PC-9 (cell line): ENCODE data around the gene DYSF. TPM values are rescaled to one million over a fixed set of nuclear protein-coding genes. Genes with fewer than 3 reads are reported as not detected.

Experiments
- BruUV-seq: library from RNA; stranded (reverse); fragments of 400-500 nt; replicated peaks from 2 replicates; lab custom pipeline; 2021; lab: Mats Ljungman, UMichigan
- CTCF ChIA-PET: fragments of 300-600 bp; sonication (Branson Sonifier 250); formaldehyde crosslinking; loops from one replicate; lab custom pipeline; 2022; ENCODE audit warnings: antibody characterized with exemption; lab: Charles Lee
- POLR2A ChIA-PET: fragments of 300-600 bp; sonication (Branson Sonifier 250); formaldehyde crosslinking; loops from one replicate; lab custom pipeline; 2022; ENCODE audit warnings: antibody characterized with exemption; ENCODE audit not compliant: unreplicated experiment; lab: Charles Lee
- DNase-seq, 2 experiments: peaks; one replicate each; pipeline versions ENCODE4 v3.0.0 to v3.0.0-alpha.2; 2015 to 2022; ENCODE audit warnings: mixed read lengths in 1 of 2
- H2AFZ ChIP-seq: fragments of 200-600 bp; sonication (generic); 2 replicates; pipeline ENCODE4 v1.8.1; 2017; ENCODE audit warnings: antibody characterized with exemption
- H3F3A ChIP-seq: fragments of 200-600 bp; sonication (generic); 2 replicates; pipeline ENCODE4 v1.8.1; 2017; ENCODE audit warnings: antibody characterized with exemption, mild to moderate bottlenecking, low read depth; ENCODE audit not compliant: insufficient read depth
- H3K27ac ChIP-seq: fragments of 200-600 bp; sonication (generic); 2 replicates; pipeline ENCODE4 v1.6.1; 2016; ENCODE audit warnings: mixed run types
- H3K27me3 ChIP-seq: fragments of 200-600 bp; sonication (generic); 2 replicates; pipeline ENCODE4 v1.6.1; 2016; ENCODE audit warnings: low read depth, mixed run types; ENCODE audit not compliant: insufficient read depth
- H3K36me3 ChIP-seq: fragments of 200-600 bp; sonication (generic); 2 replicates; pipeline ENCODE4 v1.6.1; 2016; ENCODE audit warnings: low read depth, mixed run types
- H3K4me1 ChIP-seq: fragments of 200-600 bp; sonication (generic); replicated peaks from 2 replicates; pipeline ENCODE4 v1.6.1; 2016; ENCODE audit warnings: mixed run types; ENCODE audit not compliant: insufficient read depth
- H3K4me2 ChIP-seq: fragments of 200-600 bp; sonication (generic); 2 replicates; pipeline ENCODE4 v1.6.1; 2017; ENCODE audit warnings: mixed run types
- H3K4me3 ChIP-seq: fragments of 200-600 bp; sonication (generic); 2 replicates; pipeline ENCODE4 v1.6.1; 2016; ENCODE audit warnings: mixed run types
- H3K79me2 ChIP-seq: fragments of 200-600 bp; sonication (generic); 2 replicates; pipeline ENCODE4 v1.6.1; 2017; ENCODE audit warnings: low read depth, mixed run types
- H3K9me2 ChIP-seq: fragments of 200-600 bp; sonication (generic); 2 replicates; pipeline ENCODE4 v1.8.1; 2017; ENCODE audit warnings: mild to moderate bottlenecking; ENCODE audit not compliant: insufficient read depth
- H3K9me3 ChIP-seq: fragments of 200-600 bp; sonication (generic); 2 replicates; pipeline ENCODE4 v1.8.1; 2016; ENCODE audit warnings: low read depth; ENCODE audit not compliant: insufficient read depth
- H4K20me1 ChIP-seq: fragments of 200-600 bp; sonication (generic); 2 replicates; pipeline ENCODE4 v1.8.1; 2017; ENCODE audit not compliant: insufficient read depth
- CTCF ChIP-seq: fragments of 200-600 bp; sonication (generic); conservative IDR thresholded peaks from 2 replicates; pipeline ENCODE4 v1.6.1; 2017; ENCODE audit warnings: mixed run types, antibody characterized with exemption, mild to moderate bottlenecking, moderate library complexity
- EZH2 ChIP-seq: fragments of 200-600 bp; sonication (generic); IDR thresholded peaks from 2 replicates; pipeline ENCODE4 v1.8.0; 2017; ENCODE audit warnings: antibody characterized with exemption, low read depth
- intact Hi-C: fragments of 100-400 bp; cut with micrococcal nuclease; formaldehyde crosslinking; loops from one replicate; pipeline ENCODE4 v1.10.0; 2022; ENCODE audit not compliant: unreplicated experiment
- total RNA-seq: library from RNA; stranded (reverse); gene quantifications from 2 replicates; pipeline ENCODE4 v1.2.3, GENCODE V29; 2021

DYSF gene
- total RNA-seq, 1 experiment from 2014 or later, result 12.2 TPM

- no peaks in the 10 kb centered on the region for H3K36me3 ChIP-seq
- H2AFZ ChIP-seq, result no peak overlapping the region
- intact Hi-C loops, result no loop called here
- no peak overlapping the region for H3K4me2 ChIP-seq
- no peak for DNase-seq
- no peaks in the 10 kb centered on the region for H3K9me3 ChIP-seq
- no peaks in the 10 kb centered on the region for H3K27me3 ChIP-seq
- H3K4me3 ChIP-seq, result no peak overlapping the region
- no peaks in the 10 kb centered on the region for H4K20me1 ChIP-seq
- no peaks in the 10 kb centered on the region for H3K79me2 ChIP-seq
- H3F3A ChIP-seq, result 0 out of 2 replicates have a peak, but pooled peaks cover 1% of the 10 kb centered on the region
- POLR2A ChIA-PET, result no interaction called here
- no TSS peak for BruUV-seq
- no peak overlapping the region for H3K27ac ChIP-seq
- TF ChIP-seq CTCF, result no peak
- no peak for TF ChIP-seq EZH2
- CTCF ChIA-PET, result interaction anchor here (1.1 kb wide), 1 partner anchor 205 kb away, joined by 5 read pairs; no protein-coding TSS in a partner anchor
- H3K4me1 ChIP-seq, result peaks cover 18% of the 10 kb centered on the region
- H3K9me2 ChIP-seq, result no peaks in the 10 kb centered on the region
Measured at GRCh38 chr2:71504611-71505010, 51.2 kb downstream of the DYSF start.

GRCh38 chr2:71505086-71505769, 51.9 kb downstream of the DYSF start:
- no peak for DNase-seq
- no peaks in the 10 kb centered on the region for H3K27me3 ChIP-seq
- no peak for TF ChIP-seq CTCF
- TF ChIP-seq EZH2, result no peak
- H3K9me2 ChIP-seq, result no peaks in the 10 kb centered on the region
- H2AFZ ChIP-seq, result no peak overlapping the region
- 0 out of 2 replicates have a peak, but pooled peaks cover 14% of the 10 kb centered on the region for H3K4me1 ChIP-seq
- H3K79me2 ChIP-seq, result no peaks in the 10 kb centered on the region
- H3K9me3 ChIP-seq, result no peaks in the 10 kb centered on the region
- no peaks in the 10 kb centered on the region for H3F3A ChIP-seq
- intact Hi-C loops, result no loop called here
- POLR2A ChIA-PET, result no interaction called here
- BruUV-seq, result no TSS peak
- H3K4me2 ChIP-seq, result no peak overlapping the region
- H3K4me3 ChIP-seq, result no peak overlapping the region
- CTCF ChIA-PET, result interaction anchor here (0.6 kb wide), 2 partner anchors 49 to 69 kb away, joined by 3 to 8 read pairs; no protein-coding TSS in a partner anchor
- no peaks in the 10 kb centered on the region for H3K36me3 ChIP-seq
- H3K27ac ChIP-seq, result no peak overlapping the region
- H4K20me1 ChIP-seq, result no peaks in the 10 kb centered on the region

GRCh38 chr2:71505770-71506140, 52.4 kb downstream of the DYSF start:
- Histone ChIP-seq H3K27me3 (no peaks in the 10 kb centered on the region), H3K4me3 (no peak overlapping the region), H3K4me1 (0 out of 2 replicates have a peak, but pooled peaks cover 9% of the 10 kb centered on the region), H3K36me3 (no peaks in the 10 kb centered on the region), H3K9me3 (no peaks in the 10 kb centered on the region), H3K4me2 (no peak overlapping the region), H4K20me1 (no peaks in the 10 kb centered on the region), H3K27ac (no peak overlapping the region), H3K79me2 (no peaks in the 10 kb centered on the region), H3K9me2 (no peaks in the 10 kb centered on the region), H2AFZ (no peak overlapping the region), H3F3A (no peaks in the 10 kb centered on the region)
- intact Hi-C loops, result no loop called here
- no TSS peak for BruUV-seq
- CTCF ChIA-PET, result interaction anchor here (0.6 to 1.2 kb wide), 3 partner anchors 50 to 206 kb away, joined by 3 to 8 read pairs (median 3); no protein-coding TSS in a partner anchor
- DNase-seq, result no peak
- POLR2A ChIA-PET, result no interaction called here
- no peak for TF ChIP-seq EZH2
- TF ChIP-seq CTCF, result no peak
